ENCODE data around the gene PNMA3. TPM values are rescaled to one million over a fixed set of nuclear protein-coding genes. Genes with fewer than 3 reads are reported as not detected.
A peak's percentile ranks its signal among the peaks of the same experiment; 100 is the strongest.

PNMA3 gene
- total and polyA plus RNA-seq, 10 of the 15 experiments (the other 5 are each of a cell fraction or from before 2014, with no cell fraction given): 0.06 TPM; not detected in 9

- Histone ChIP-seq H2AFZ (ENCODE audit: control insufficient read depth, low read depth, low read length) (peak overlapping the region; percentile 55), H3K79me2 (ENCODE audit: control insufficient read depth, insufficient read depth, low read length) (no peaks in the 10 kb centered on the region), H3K27me3 (replicated peaks in 1 of 2; ENCODE audit: control insufficient read depth in 2 of 2, insufficient read depth in 2 of 2, low read length in 1 of 2) (no peaks in the 10 kb centered on the region), H3K36me3 (ENCODE audit: control insufficient read depth in 2 of 2, insufficient read depth in 2 of 2, low read length in 1 of 2) (no peaks in the 10 kb centered on the region), H3K9ac (ENCODE audit: control insufficient read depth, insufficient read depth, low read length) (no peak overlapping the region), H3K9me3 (replicated peaks; ENCODE audit: control insufficient read depth, insufficient read depth, low read length) (no peaks in the 10 kb centered on the region; the same call in 2 of the 3 replicates), H3K4me2 (ENCODE audit: control insufficient read depth, insufficient read depth) (peak overlapping the region; percentile 54), H4K20me1 (ENCODE audit: control insufficient read depth, insufficient read depth) (no peaks in the 10 kb centered on the region), H3K4me3 (no peak overlapping the region), H3K27ac (ENCODE audit: control insufficient read depth, insufficient read depth) (peak overlapping the region; percentile 25; the same call in 1 of the 2 replicates), H3K4me1 (ENCODE audit: control insufficient read depth, insufficient read depth, low read length) (no peaks in the 10 kb centered on the region)
- intact Hi-C loops (cut with micrococcal nuclease; ENCODE audit: unreplicated experiment): loop anchor here (5.0 kb wide), 1 partner anchor 475 kb away; no protein-coding TSS in a partner anchor
- RAD21 ChIA-PET (ENCODE audit: unreplicated experiment): interaction anchor here (0.9 kb wide), 1 partner anchor 74 kb away, joined by 3 read pairs; no protein-coding TSS in a partner anchor
- FAIRE-seq (no peak), ATAC-seq (peak; percentile 60), DNase-seq (ENCODE audit: low read depth, low spot score) (no peak)
- 45% methylated on average over 53 of the region's 64 CpGs for WGBS (ENCODE audit: insufficient coverage, insufficient replicate concordance, low lambda C conversion rate, missing lambda C conversion rate)
- BruUV-seq (replicated peaks): no TSS peak
- in situ Hi-C loops (cut with MboI): no loop called here
- CTCF ChIA-PET: interaction anchor here (1.1 to 1.7 kb wide), 3 partner anchors 91 to 635 kb away, joined by 3 to 7 read pairs (median 6); no protein-coding TSS in a partner anchor
- POLR2A ChIA-PET: no interaction called here
- SMC1A ChIA-PET (ENCODE audit: uncharacterized antibody, unreplicated experiment): interaction anchor here (1.2 kb wide), 1 partner anchor 475 kb away, joined by 3 read pairs; no protein-coding TSS in a partner anchor
- TF ChIP-seq TCF7 (IDR thresholded peaks at IDR 0.05; ENCODE audit: borderline replicate concordance) (no peak), POLR2A (IDR thresholded peaks at IDR 0.05; ENCODE audit: low read depth, low read length) (peak; percentile 64), SIN3A (IDR thresholded peaks at IDR 0.05; ENCODE audit: low read depth, low read length) (no peak), DPF2 (IDR thresholded peaks at IDR 0.05) (no peak), NR2C1 (IDR thresholded peaks at IDR 0.05) (no peak), ESRRA (IDR thresholded peaks at IDR 0.05; ENCODE audit: low read length) (no peak), ZBED1 (IDR thresholded peaks at IDR 0.05; ENCODE audit: borderline replicate concordance) (no peak), MXI1 (IDR thresholded peaks at IDR 0.05; ENCODE audit: low read depth, low read length) (no peak), POU2F2 (IDR thresholded peaks at IDR 0.05; ENCODE audit: borderline replicate concordance, low read depth, low read length) (no peak), CBFB (IDR thresholded peaks at IDR 0.05; ENCODE audit: low read depth) (0 out of 2 replicates have a peak, but pooled peaks have one; percentile 35), SMC3 (IDR thresholded peaks at IDR 0.05; ENCODE audit: borderline replicate concordance, low read length) (peak; percentile 63), ETV6 (conservative IDR thresholded peaks at IDR 0.05 in 1 of 2, IDR thresholded peaks at IDR 0.05 in 1 of 2; ENCODE audit: borderline replicate concordance in 1 of 2, low read depth in 1 of 2) (no peak), YY1 (IDR thresholded peaks at IDR 0.05; ENCODE audit: low read depth, low read length) (peak; percentile 68), NBN (IDR thresholded peaks at IDR 0.05) (no peak), MYB (IDR thresholded peaks at IDR 0.05; ENCODE audit: borderline replicate concordance, low read depth, low read length) (no peak), RAD21 (IDR thresholded peaks at IDR 0.05; ENCODE audit: insufficient read depth, low read depth, low read length) (peak; percentile 73), HCFC1 (IDR thresholded peaks at IDR 0.05; ENCODE audit: low read length) (no peak), POLR2AphosphoS5 (IDR thresholded peaks at IDR 0.05; ENCODE audit: low read length) (no peak), CTCF (IDR thresholded peaks at IDR 0.05 in 2 of 3, conservative IDR thresholded peaks at IDR 0.05 in 1 of 3; ENCODE audit: control insufficient read depth in 2 of 3, extremely low read depth in 1 of 3, insufficient read depth in 1 of 3, low read depth in 3 of 3, low read length in 3 of 3) (peak; percentile 59 to 66 (median 63); a peak in 5 of 6 replicates), MTA2 (IDR thresholded peaks at IDR 0.05; ENCODE audit: low read depth) (no peak), ZNF207 (IDR thresholded peaks at IDR 0.05; ENCODE audit: borderline replicate concordance) (no peak), YBX1 (IDR thresholded peaks at IDR 0.05) (no peak), ELK1 (IDR thresholded peaks at IDR 0.05; ENCODE audit: low read depth, low read length) (no peak), GATAD2B (conservative IDR thresholded peaks at IDR 0.05; ENCODE audit: low read depth) (no peak)
These were observed 23.7 kb upstream of the PNMA3 start for GRCh38 chrX:153032397-153033118.
